K562 (cell line): ENCODE results near the gene MYBPC3. TPM values are rescaled to one million over a fixed set of nuclear protein-coding genes. Genes with fewer than 3 reads are reported as not detected.

ENCODE experiments used
- ATF2 ChIP-seq: sonication (generic); formaldehyde crosslinking; IDR thresholded peaks from 2 replicates; pipeline ENCODE4 v1.8.1; 2022; ENCODE audit warnings: missing genetic modification reagents
- BMI1 ChIP-seq: fragments of 150-350 bp; IDR thresholded peaks from 2 replicates; pipeline ENCODE4 v1.6.1; 2014; ENCODE audit warnings: low read length
- BRD9 ChIP-seq: fragments of 450-650 bp; IDR thresholded peaks from 2 replicates; pipeline ENCODE4 v1.6.1; 2018; ENCODE audit warnings: low read depth; ENCODE audit not compliant: partially characterized antibody
- CBFA2T3 ChIP-seq: fragments of 450-650 bp; IDR thresholded peaks from 2 replicates; pipeline ENCODE4 v1.6.1; 2017
- CC2D1A ChIP-seq: fragments of 450-650 bp; IDR thresholded peaks from 2 replicates; pipeline ENCODE4 v1.6.1; 2017; ENCODE audit warnings: mild to moderate bottlenecking
- GABPA ChIP-seq: fragments of 200-800 bp; sonication (Bioruptor generic); conservative IDR thresholded peaks from 2 replicates; pipeline ENCODE4 v1.6.1; 2016; ENCODE audit warnings: low read depth, missing genetic modification characterization, missing compliant biosample characterization
- HNRNPL ChIP-seq: fragments of 200-400 bp; formaldehyde crosslinking; IDR thresholded peaks from 2 replicates; pipeline ENCODE4 v1.6.1; 2017; ENCODE audit warnings: low read depth, mild to moderate bottlenecking, low read length
- KAT8 ChIP-seq: fragments of 450-650 bp; IDR thresholded peaks from 2 replicates; pipeline ENCODE4 v1.6.1; 2016; ENCODE audit warnings: low read depth, mild to moderate bottlenecking
- MBD2 ChIP-seq: sonication (generic); IDR thresholded peaks from 2 replicates; pipeline ENCODE4 v1.6.1; 2016; ENCODE audit warnings: low read depth, borderline replicate concordance
- MTA2 ChIP-seq: fragments of 450-650 bp; IDR thresholded peaks from 2 replicates; pipeline ENCODE4 v1.6.1; 2016; ENCODE audit warnings: low read depth
- PTBP1 ChIP-seq: fragments of 200-400 bp; formaldehyde crosslinking; IDR thresholded peaks from 2 replicates; pipeline ENCODE4 v1.6.1; 2017; ENCODE audit warnings: low read depth, low read length
- RUNX1 ChIP-seq: sonication (generic); IDR thresholded peaks from 2 replicates; pipeline ENCODE4 v1.6.1; 2016; ENCODE audit warnings: antibody characterized with exemption, low read depth
- SAFB2 ChIP-seq: fragments of 200-400 bp; formaldehyde crosslinking; IDR thresholded peaks from 2 replicates; pipeline ENCODE4 v1.6.1; 2018; ENCODE audit warnings: borderline replicate concordance, low read length, low read depth, moderate library complexity; ENCODE audit not compliant: severe bottlenecking
- SREBF2 ChIP-seq: sonication (generic); formaldehyde crosslinking; IDR thresholded peaks from 2 replicates; pipeline ENCODE4 v1.4.0; 2020; ENCODE audit warnings: mild to moderate bottlenecking, missing genetic modification reagents
- SRSF9 ChIP-seq: fragments of 200-400 bp; formaldehyde crosslinking; IDR thresholded peaks from 2 replicates; pipeline ENCODE4 v1.6.1; 2017; ENCODE audit warnings: low read depth, low read length, borderline replicate concordance
- TCF7 ChIP-seq: sonication (generic); IDR thresholded peaks from 2 replicates; pipeline ENCODE4 v1.6.1; 2016; ENCODE audit warnings: antibody characterized with exemption, borderline replicate concordance
- TEAD1 ChIP-seq, 2 experiments: fragments of 450-650 bp in 1 of 2; sonication (generic) in 1 of 2; formaldehyde crosslinking; IDR thresholded peaks; 2 replicates each; pipeline versions ENCODE4 v1.4.0 to v1.8.0; 2020 to 2022; ENCODE audit warnings: mild to moderate bottlenecking in 2 of 2, missing genetic modification reagents in 1 of 2
- ZBTB9 ChIP-seq: fragments of 450-650 bp; formaldehyde crosslinking; IDR thresholded peaks from 2 replicates; pipeline ENCODE4 v1.4.0; 2020; ENCODE audit warnings: mild to moderate bottlenecking, moderate library complexity
- ZKSCAN1 ChIP-seq: fragments of 150-350 bp; IDR thresholded peaks from 2 replicates; pipeline ENCODE4 v1.6.1; 2016; ENCODE audit warnings: low read depth, low read length
- ZKSCAN8 ChIP-seq: fragments of 200-800 bp; sonication (Bioruptor generic); IDR thresholded peaks from 2 replicates; pipeline ENCODE4 v1.6.1; 2016; ENCODE audit warnings: missing genetic modification characterization, missing compliant biosample characterization
- ZNF124 ChIP-seq: sonication (generic); formaldehyde crosslinking; IDR thresholded peaks from 2 replicates; pipeline ENCODE4 v1.8.1; 2022; ENCODE audit warnings: missing genetic modification reagents
- ZNF175 ChIP-seq: fragments of 200-800 bp; sonication (Bioruptor generic); IDR thresholded peaks from 2 replicates; pipeline ENCODE4 v1.6.1; 2016; ENCODE audit warnings: low read depth, mild to moderate bottlenecking, missing genetic modification characterization, missing compliant biosample characterization
- ZNF57 ChIP-seq: fragments of 450-650 bp; formaldehyde crosslinking; IDR thresholded peaks from 2 replicates; pipeline ENCODE4 v1.4.0; 2020; ENCODE audit warnings: mild to moderate bottlenecking, moderate library complexity
- ZNF695 ChIP-seq: fragments of 450-650 bp; formaldehyde crosslinking; IDR thresholded peaks from 2 replicates; pipeline ENCODE4 v1.4.0; 2020; ENCODE audit warnings: mild to moderate bottlenecking, moderate library complexity
- polyA plus RNA-seq, 8 experiments: library from polyadenylated mRNA; depleted of rRNA in 4 of 8; stranded (reverse) in 5 of 8; unstranded in 3 of 8; fragments of >200 nt; fragmentation: Nextera tagmentation in 2 of 8; fragmentation: Illumina TruSeq in 1 of 8; extraction: Ambion mirVana in 2 of 8; extraction: Trizol in 1 of 8; gene quantifications; 2 replicates each; pipeline versions ENCODE4 v1.2.1 to v1.2.3, GENCODE V29; 2011 to 2014; ENCODE audit warnings: inconsistent platforms in 1 of 8, missing spikeins in 1 of 8
- total RNA-seq, 7 experiments: library from RNA; depleted of rRNA in 6 of 7; stranded (reverse); fragments of >200 nt in 6 of 7; fragmentation: Illumina TruSeq in 2 of 7; extraction: Trizol in 2 of 7; gene quantifications; 2 replicates each; pipeline versions ENCODE4 v1.2.1 to v1.2.3, GENCODE V29; 2011 to 2021; ENCODE audit warnings: low replicate concordance in 1 of 7
- TF ChIP-seq, protein P1 (sequence below): fragments of 250-450 bp; sonication (Bioruptor Pico); IDR thresholded peaks from 2 replicates; pipeline ENCODE4 v1.8.0; 2021; ENCODE audit warnings: borderline replicate concordance, mild to moderate bottlenecking, moderate library complexity; ENCODE audit not compliant: poor library complexity, severe bottlenecking
- TF ChIP-seq, protein P2 (sequence below): fragments of 450-650 bp; IDR thresholded peaks from 2 replicates; pipeline ENCODE4 v1.6.1; 2017; ENCODE audit warnings: mild to moderate bottlenecking, moderate library complexity

MYBPC3 gene
- total and polyA plus RNA-seq, 9 of the 15 experiments (the other 6 are each of a cell fraction or from before 2014, with no cell fraction given), result 0.01 TPM; not detected in 8

GRCh38 chr11:47378010-47378835, 25.7 kb upstream of the MYBPC3 start, which contains the start of gene SPI1 (continued):
- TF ChIP-seq TCF7 (peak; percentile 83; the same call in 1 of the 2 replicates), SRSF9 (no peak), MBD2 (peak; percentile 71), ZBTB9 (0 out of 2 replicates have a peak, but pooled peaks have one; percentile 10), SREBF2 (CRISPR knock-in tag) (no peak), CBFA2T3 (peak; percentile 92), GABPA (tag) (peak; percentile 66), TEAD1 (CRISPR knock-in tag; IDR thresholded peaks at IDR 0.05) (no peak; a peak in 1 of 4 replicates), RUNX1 (no peak), CC2D1A (no peak), SAFB2 (no peak), ZNF124 (CRISPR knock-in tag) (no peak), BMI1 (no peak), ATF2 (peak; percentile 92), ZNF57 (CRISPR knock-in tag) (no peak), ZKSCAN8 (CRISPR knock-in tag) (no peak), ZNF175 (CRISPR knock-in tag) (peak; percentile 78; the same call in 1 of the 2 replicates), PTBP1 (no peak), HNRNPL (no peak), BRD9 (peak; percentile 47), ZNF695 (CRISPR knock-in tag) (no peak), ZKSCAN1 (peak; percentile 48; the same call in 1 of the 2 replicates), KAT8 (no peak), MTA2 (peak; percentile 88)
- TF ChIP-seq, protein P1, sequence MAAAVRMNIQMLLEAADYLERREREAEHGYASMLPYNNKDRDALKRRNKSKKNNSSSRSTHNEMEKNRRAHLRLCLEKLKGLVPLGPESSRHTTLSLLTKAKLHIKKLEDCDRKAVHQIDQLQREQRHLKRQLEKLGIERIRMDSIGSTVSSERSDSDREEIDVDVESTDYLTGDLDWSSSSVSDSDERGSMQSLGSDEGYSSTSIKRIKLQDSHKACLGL (CRISPR knock-in tag), result no peak
- TF ChIP-seq, protein P2, sequence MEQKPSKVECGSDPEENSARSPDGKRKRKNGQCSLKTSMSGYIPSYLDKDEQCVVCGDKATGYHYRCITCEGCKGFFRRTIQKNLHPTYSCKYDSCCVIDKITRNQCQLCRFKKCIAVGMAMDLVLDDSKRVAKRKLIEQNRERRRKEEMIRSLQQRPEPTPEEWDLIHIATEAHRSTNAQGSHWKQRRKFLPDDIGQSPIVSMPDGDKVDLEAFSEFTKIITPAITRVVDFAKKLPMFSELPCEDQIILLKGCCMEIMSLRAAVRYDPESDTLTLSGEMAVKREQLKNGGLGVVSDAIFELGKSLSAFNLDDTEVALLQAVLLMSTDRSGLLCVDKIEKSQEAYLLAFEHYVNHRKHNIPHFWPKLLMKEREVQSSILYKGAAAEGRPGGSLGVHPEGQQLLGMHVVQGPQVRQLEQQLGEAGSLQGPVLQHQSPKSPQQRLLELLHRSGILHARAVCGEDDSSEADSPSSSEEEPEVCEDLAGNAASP, result no peak
